Panc1 (cell line): ENCODE measurements around the gene ZBTB20. TPM values are rescaled to one million over a fixed set of nuclear protein-coding genes. Genes with fewer than 3 reads are reported as not detected.

Source experiments
- ATAC-seq: fragments of 200-7000 bp; cut with Tn5 transposase; 2 replicates; pipeline ENCODE4 v1.9.1; 2020; ENCODE audit warnings: mild to moderate bottlenecking, moderate library complexity
- BruUV-seq: library from RNA; stranded (reverse); fragments of 400-500 nt; replicated peaks from 2 replicates; lab custom pipeline; 2021; lab: Mats Ljungman, UMichigan
- CTCF ChIA-PET: fragments of 300-600 bp; sonication (Branson Sonifier 250); formaldehyde crosslinking; loops from one replicate; lab custom pipeline; 2022; ENCODE audit warnings: antibody characterized with exemption; lab: Charles Lee
- POLR2A ChIA-PET: fragments of 300-600 bp; sonication (Branson Sonifier 250); formaldehyde crosslinking; loops from one replicate; lab custom pipeline; 2022; ENCODE audit warnings: antibody characterized with exemption; lab: Charles Lee
- DNase-seq: peaks from one replicate; pipeline ENCODE4 v3.0.0-alpha.2; 2010; ENCODE audit warnings: low read depth, low spot score
- H3K27ac ChIP-seq: 2 replicates; pipeline ENCODE4 v1.5.1; 2011; ENCODE audit warnings: mild to moderate bottlenecking, low read length, inconsistent platforms
- H3K27me3 ChIP-seq: fragments of 200-500 bp; sonication (Bioruptor generic); 2 replicates; pipeline ENCODE4 v1.6.0; 2014; ENCODE audit warnings: low read length, inconsistent platforms; ENCODE audit not compliant: control insufficient read depth, insufficient read depth
- H3K36me3 ChIP-seq: fragments of 200-500 bp; sonication (Bioruptor generic); 2 replicates; pipeline ENCODE4 v1.5.1; 2014; ENCODE audit warnings: inconsistent platforms, mild to moderate bottlenecking, low read length, moderate library complexity; ENCODE audit not compliant: control insufficient read depth, insufficient read depth
- H3K4me1 ChIP-seq: 2 replicates; pipeline ENCODE4 v1.5.1; 2011; ENCODE audit warnings: inconsistent platforms, mild to moderate bottlenecking, low read length, moderate library complexity; ENCODE audit not compliant: control insufficient read depth, insufficient read depth
- H3K4me3 ChIP-seq, 2 experiments: 2 replicates each; pipeline ENCODE4 v1.5.1; 2011 to 2012; ENCODE audit warnings: low read depth in 2 of 2, low read length in 2 of 2, mild to moderate bottlenecking in 2 of 2, inconsistent platforms in 1 of 2, moderate library complexity in 1 of 2
- H3K9me3 ChIP-seq: fragments of 200-500 bp; sonication (Bioruptor generic); 2 replicates; pipeline ENCODE4 v1.5.1; 2014; ENCODE audit warnings: low read depth, mild to moderate bottlenecking, inconsistent platforms, low read length, moderate library complexity; ENCODE audit not compliant: control insufficient read depth, insufficient read depth
- CTCF ChIP-seq: fragments of 450-650 bp; IDR thresholded peaks from 2 replicates; pipeline ENCODE4 v1.5.1; 2017; ENCODE audit warnings: mild to moderate bottlenecking
- POLR2AphosphoS5 ChIP-seq: IDR thresholded peaks from 2 replicates; pipeline ENCODE4 v1.6.1; 2012; ENCODE audit warnings: mild to moderate bottlenecking, low read depth, low read length, moderate library complexity
- REST ChIP-seq, 2 experiments: IDR thresholded peaks; 2 replicates each; pipeline ENCODE4 v1.6.1; 2011 to 2012; ENCODE audit warnings: low read depth in 2 of 2, control low read depth in 1 of 2, low read length in 1 of 2, mild to moderate bottlenecking in 1 of 2, moderate library complexity in 1 of 2; ENCODE audit not compliant: insufficient read depth in 1 of 2
- SIN3A ChIP-seq: IDR thresholded peaks from 2 replicates; pipeline ENCODE4 v1.6.1; 2012; ENCODE audit warnings: low read depth, mild to moderate bottlenecking, low read length, moderate library complexity, borderline replicate concordance; ENCODE audit not compliant: insufficient read depth
- TCF7L2 ChIP-seq: IDR thresholded peaks from 2 replicates; pipeline ENCODE4 v1.6.1; 2011; ENCODE audit warnings: mild to moderate bottlenecking, low read depth, low read length, inconsistent platforms
- in situ Hi-C: cut with HindIII; loops from 2 replicates; pipeline ENCODE4 v1.10.0; 2016; ENCODE audit warnings: low sequenced_read_pairs, low pct_unique_long_range_greater_than_20kb
- intact Hi-C: fragments of 100-400 bp; cut with micrococcal nuclease; formaldehyde crosslinking; loops from one replicate; pipeline ENCODE4 v1.10.0; 2022; ENCODE audit not compliant: unreplicated experiment
- total RNA-seq: library from RNA; stranded (reverse); gene quantifications from one replicate; pipeline ENCODE4 v1.2.1, GENCODE V29; 2021; ENCODE audit not compliant: unreplicated experiment

Gene ZBTB20
- total RNA-seq, 1 experiment from 2014 or later = 4.1 TPM

GRCh38 chr3:114827495-114827894 lies 319.6 kb downstream of the ZBTB20 start:
- H3K4me3 ChIP-seq = no peak overlapping the region
- no peaks in the 10 kb centered on the region for H3K4me1 ChIP-seq
- peak; percentile 48; the same call in 1 of the 2 replicates for TF ChIP-seq CTCF
- TF ChIP-seq SIN3A = no peak
- H3K27me3 ChIP-seq = no peaks in the 10 kb centered on the region
- DNase-seq (peak; percentile 22), ATAC-seq (peak; percentile 76; the same call in 1 of the 2 replicates)
- H3K27ac ChIP-seq = no peak overlapping the region
- in situ Hi-C loops = no loop called here
- H3K9me3 ChIP-seq = no peaks in the 10 kb centered on the region
- ChIA-PET CTCF (no interaction called here), POLR2A (no interaction called here)
- BruUV-seq = no TSS peak
- intact Hi-C loops = loop anchor here (2.0 to 10.0 kb wide), 2 partner anchors 265 to 337 kb away; no protein-coding TSS in a partner anchor
- no peaks in the 10 kb centered on the region; the same call in 1 of the 2 replicates for H3K36me3 ChIP-seq

GRCh38 chr3:114824014-114824413 lies 323.1 kb downstream of the ZBTB20 start:
- BruUV-seq = no TSS peak
- DNase-seq = no peak
- no peak overlapping the region for H3K4me3 ChIP-seq
- no peak overlapping the region for H3K27ac ChIP-seq
- H3K4me1 ChIP-seq = no peaks in the 10 kb centered on the region
- H3K9me3 ChIP-seq = peaks cover 2% of the 10 kb centered on the region; the same call in 1 of the 2 replicates
- intact Hi-C loops = loop anchor here (10.0 kb wide), 1 partner anchor 341 kb away; no protein-coding TSS in a partner anchor
- TF ChIP-seq SIN3A (no peak), CTCF (no peak), TCF7L2 (no peak), REST (IDR thresholded peaks at IDR 0.05; ENCODE audit: insufficient read depth in 1 of 2, low read depth in 2 of 2, low read length in 1 of 2) (no peak), POLR2AphosphoS5 (no peak)
- in situ Hi-C loops = no loop called here
- no peaks in the 10 kb centered on the region; the same call in 1 of the 2 replicates for H3K36me3 ChIP-seq
- no peak for ATAC-seq
- POLR2A ChIA-PET = no interaction called here
- H3K27me3 ChIP-seq = no peaks in the 10 kb centered on the region
- CTCF ChIA-PET = no interaction called here
